AG09309 (cell line): ENCODE results near the gene PARVA.

ENCODE experiments used
- DNase-seq: peaks from one replicate; pipeline ENCODE4 v3.0.0-alpha.2; 2010; ENCODE audit warnings: low read depth
- H3K4me3 ChIP-seq: 2 replicates; pipeline ENCODE4 v1.5.1; 2011; ENCODE audit warnings: mild to moderate bottlenecking, low read depth, low read length, moderate library complexity; ENCODE audit not compliant: control insufficient read depth
- CTCF ChIP-seq: IDR thresholded peaks from 2 replicates; pipeline ENCODE4 v1.5.1; 2011; ENCODE audit warnings: mild to moderate bottlenecking, low read depth, low read length, inconsistent platforms; ENCODE audit not compliant: insufficient read depth, control insufficient read depth; ENCODE audit errors: missing control alignments

Gene PARVA

GRCh38 chr11:12564012-12564411, 186.6 kb downstream of the PARVA start:
- no peak for TF ChIP-seq CTCF
- no peak for DNase-seq
- no peak overlapping the region for H3K4me3 ChIP-seq

GRCh38 chr11:12565406-12565805, 188.0 kb downstream of the PARVA start:
- DNase-seq = no peak

GRCh38 chr11:12567746-12568460, 190.5 kb downstream of the PARVA start:
- no peak for TF ChIP-seq CTCF
- H3K4me3 ChIP-seq = no peak overlapping the region
- no peak for DNase-seq

More at GRCh38 chr11:12565406-12565805, 188.0 kb downstream of the PARVA start:
- H3K4me3 ChIP-seq = no peak overlapping the region
- TF ChIP-seq CTCF = no peak

- no peak for DNase-seq
- no peak overlapping the region for H3K4me3 ChIP-seq
- TF ChIP-seq CTCF = no peak
These were observed 192.4 kb downstream of the PARVA start for GRCh38 chr11:12569499-12570425.

GRCh38 chr11:12573707-12574485, 196.5 kb downstream of the PARVA start:
- DNase-seq = no peak
- TF ChIP-seq CTCF = no peak
- H3K4me3 ChIP-seq = no peak overlapping the region
